ENCODE results near the gene TSPAN9. TPM values are rescaled to one million over a fixed set of nuclear protein-coding genes. Genes with fewer than 3 reads are reported as not detected.

TSPAN9 gene
- polyA plus RNA-seq, 3 donors: 0.15 to 0.34 (median 0.25) TPM

GRCh38 chr12:3308063-3308462 lies 230.9 kb downstream of the TSPAN9 start:
- H3K4me3 Mint-ChIP-seq: no peak overlapping the region
- Histone ChIP-seq H2AFZ (ENCODE audit: insufficient read depth, low read depth, low read length, poor library complexity, severe bottlenecking) (no peak overlapping the region), H3K79me2 (ENCODE audit: insufficient read depth, low read length) (no peaks in the 10 kb centered on the region), H4K20me1 (ENCODE audit: insufficient read depth, low read length) (no peaks in the 10 kb centered on the region), H3K27ac (ENCODE audit: low read depth in 1 of 2, low read length in 2 of 2) (no peak overlapping the region), H3K36me3 (replicated peaks in 1 of 2; ENCODE audit: control insufficient read depth in 1 of 2, insufficient read depth in 2 of 2, low read length in 2 of 2) (no peaks in the 10 kb centered on the region), H3K4me3 (replicated peaks in 1 of 3; ENCODE audit: low read depth in 2 of 3, low read length in 3 of 3) (no peak overlapping the region), H3K4me2 (replicated peaks; ENCODE audit: extremely low read depth, low read length, poor library complexity, severe bottlenecking) (no peak overlapping the region), H3K27me3 (ENCODE audit: control insufficient read depth in 2 of 2, insufficient read depth in 2 of 2, low read length in 2 of 2) (peaks cover 0 to 2% of the 10 kb centered on the region in 2 donors), H3K4me1 (ENCODE audit: control insufficient read depth in 1 of 2, insufficient read depth in 2 of 2, low read length in 2 of 2) (no peaks in the 10 kb centered on the region), H3K9ac (ENCODE audit: insufficient read depth, low read length, poor library complexity, severe bottlenecking) (no peak overlapping the region), H3K9me3 (replicated peaks in 1 of 2; ENCODE audit: control insufficient read depth in 1 of 2, insufficient read depth in 1 of 2, low read length in 2 of 2) (no peaks in the 10 kb centered on the region)
- no peaks in the 10 kb centered on the region for H3K9me3 Mint-ChIP-seq
- peaks cover 6 to 9% (median 6%) of the 10 kb centered on the region in 3 donors for H3K27me3 Mint-ChIP-seq (ENCODE audit: low read depth in 3 of 3)
- H3K4me1 Mint-ChIP-seq: no peaks in the 10 kb centered on the region
- H3K36me3 Mint-ChIP-seq: no peaks in the 10 kb centered on the region
- 93% methylated on average over 7 of the region's 8 CpGs for WGBS (ENCODE audit: insufficient coverage)
- no peak for TF ChIP-seq CTCF (IDR thresholded peaks at IDR 0.05)
- DNase-seq: no peak
- H3K27ac Mint-ChIP-seq: no peak overlapping the region
- intact Hi-C loops (cut with micrococcal nuclease): loop anchor here in 1 of 2 donors (10.0 kb wide), 1 partner anchor 1017 kb away; the partner anchor contains the start of gene TIGAR

- no peak overlapping the region for H3K4me2 ChIP-seq (replicated peaks; ENCODE audit: extremely low read depth, low read length, poor library complexity, severe bottlenecking)
- 81% methylated on average over 7 of the region's 9 CpGs for WGBS (ENCODE audit: insufficient coverage)
- intact Hi-C loops (cut with micrococcal nuclease): loop anchor here in 1 of 2 donors (10.0 kb wide), 1 partner anchor 1016 kb away; the partner anchor contains the start of gene TIGAR
- H4K20me1 ChIP-seq (ENCODE audit: insufficient read depth, low read length): no peaks in the 10 kb centered on the region
- no peaks in the 10 kb centered on the region for H3K9me3 Mint-ChIP-seq
- H3K9ac ChIP-seq (ENCODE audit: insufficient read depth, low read length, poor library complexity, severe bottlenecking): no peak overlapping the region
- H3K9me3 ChIP-seq (replicated peaks in 1 of 2; ENCODE audit: control insufficient read depth in 1 of 2, insufficient read depth in 1 of 2, low read length in 2 of 2): no peaks in the 10 kb centered on the region
- no peak overlapping the region for H2AFZ ChIP-seq (ENCODE audit: insufficient read depth, low read depth, low read length, poor library complexity, severe bottlenecking)
- H3K79me2 ChIP-seq (ENCODE audit: insufficient read depth, low read length): no peaks in the 10 kb centered on the region
- no peak overlapping the region for H3K4me3 ChIP-seq (replicated peaks in 1 of 3; ENCODE audit: low read depth in 2 of 3, low read length in 3 of 3)
- no peak overlapping the region for H3K4me3 Mint-ChIP-seq
- peaks cover 5 to 6% (median 6%) of the 10 kb centered on the region in 3 donors for H3K27me3 Mint-ChIP-seq (ENCODE audit: low read depth in 3 of 3)
- no peaks in the 10 kb centered on the region for H3K4me1 ChIP-seq (ENCODE audit: control insufficient read depth in 1 of 2, insufficient read depth in 2 of 2, low read length in 2 of 2)
- no peaks in the 10 kb centered on the region for H3K36me3 Mint-ChIP-seq
- H3K27me3 ChIP-seq (ENCODE audit: control insufficient read depth in 2 of 2, insufficient read depth in 2 of 2, low read length in 2 of 2): peaks cover 0 to 2% of the 10 kb centered on the region in 2 donors
- H3K27ac ChIP-seq (ENCODE audit: low read depth in 1 of 2, low read length in 2 of 2): no peak overlapping the region
- peak overlapping the region in 1 of 7 donors; percentile 38 for H3K27ac Mint-ChIP-seq
- no peaks in the 10 kb centered on the region for H3K36me3 ChIP-seq (replicated peaks in 1 of 2; ENCODE audit: control insufficient read depth in 1 of 2, insufficient read depth in 2 of 2, low read length in 2 of 2)
- no peak for TF ChIP-seq CTCF (IDR thresholded peaks at IDR 0.05)
- no peak for DNase-seq
- H3K4me1 Mint-ChIP-seq: no peaks in the 10 kb centered on the region
Observed at GRCh38 chr12:3308609-3309008, 231.4 kb downstream of the TSPAN9 start.
